Stimulated activated CD4-positive, alpha-beta T cell treated with anti-CD3 and anti-CD28 coated beads, Interleukin-15, amount 100 ng/mL, for 48 hours (primary cell): ENCODE measurements around the gene CRLF2.
"Not testable (repeated sequence)": the region's sequence is repeated elsewhere in the genome, so short reads cannot be mapped to it uniquely, and the experiment has no call there.

ENCODE experiments used
- DNase-seq, 2 donors: peaks; one replicate each; pipeline ENCODE4 v3.0.0-alpha.2; 2020; ENCODE audit warnings: low read depth in 2 of 2

The CRLF2 gene

GRCh38 chrX:1169189-1169588 is 43.3 kb downstream of the CRLF2 start:
- DNase-seq: no peak

GRCh38 chrX:1167918-1168481 is 44.4 kb downstream of the CRLF2 start:
- no peak for DNase-seq

GRCh38 chrX:1167466-1167865 is 45.0 kb downstream of the CRLF2 start:
- no peak for DNase-seq

- DNase-seq: no peak
Observed at GRCh38 chrX:1165535-1166196, 46.8 kb downstream of the CRLF2 start.

GRCh38 chrX:1164322-1165288 is 47.8 kb downstream of the CRLF2 start:
- DNase-seq: no peak

- no peak for DNase-seq
Observed at GRCh38 chrX:1163231-1163630, 49.2 kb downstream of the CRLF2 start.

- no peak for DNase-seq
Observed at GRCh38 chrX:1162119-1162916, 50.1 kb downstream of the CRLF2 start.

- no peak for DNase-seq
Observed at GRCh38 chrX:1159548-1159947, 52.9 kb downstream of the CRLF2 start.

GRCh38 chrX:1156681-1157455 is 55.6 kb downstream of the CRLF2 start:
- not testable (repeated sequence) for DNase-seq

GRCh38 chrX:1153940-1154339 is 58.5 kb downstream of the CRLF2 start:
- DNase-seq: no peak

GRCh38 chrX:1152090-1152489 is 60.4 kb downstream of the CRLF2 start:
- no peak for DNase-seq

GRCh38 chrX:1151378-1152077 is 60.9 kb downstream of the CRLF2 start:
- DNase-seq: no peak

GRCh38 chrX:1150569-1151347 is 61.7 kb downstream of the CRLF2 start:
- no peak for DNase-seq

GRCh38 chrX:1147611-1148515 is 64.6 kb downstream of the CRLF2 start:
- DNase-seq: no peak

GRCh38 chrX:1144293-1144692 is 68.2 kb downstream of the CRLF2 start:
- no peak for DNase-seq
